ENCODE measurements around the gene KRTDAP. TPM values are rescaled to one million over a fixed set of nuclear protein-coding genes. Genes with fewer than 3 reads are reported as not detected.
"Not testable (repeated sequence)": the region's sequence is repeated elsewhere in the genome, so short reads cannot be mapped to it uniquely, and the experiment has no call there.

KRTDAP gene
- total RNA-seq, 1 donor from 2014 or later, result not detected

DNA sequence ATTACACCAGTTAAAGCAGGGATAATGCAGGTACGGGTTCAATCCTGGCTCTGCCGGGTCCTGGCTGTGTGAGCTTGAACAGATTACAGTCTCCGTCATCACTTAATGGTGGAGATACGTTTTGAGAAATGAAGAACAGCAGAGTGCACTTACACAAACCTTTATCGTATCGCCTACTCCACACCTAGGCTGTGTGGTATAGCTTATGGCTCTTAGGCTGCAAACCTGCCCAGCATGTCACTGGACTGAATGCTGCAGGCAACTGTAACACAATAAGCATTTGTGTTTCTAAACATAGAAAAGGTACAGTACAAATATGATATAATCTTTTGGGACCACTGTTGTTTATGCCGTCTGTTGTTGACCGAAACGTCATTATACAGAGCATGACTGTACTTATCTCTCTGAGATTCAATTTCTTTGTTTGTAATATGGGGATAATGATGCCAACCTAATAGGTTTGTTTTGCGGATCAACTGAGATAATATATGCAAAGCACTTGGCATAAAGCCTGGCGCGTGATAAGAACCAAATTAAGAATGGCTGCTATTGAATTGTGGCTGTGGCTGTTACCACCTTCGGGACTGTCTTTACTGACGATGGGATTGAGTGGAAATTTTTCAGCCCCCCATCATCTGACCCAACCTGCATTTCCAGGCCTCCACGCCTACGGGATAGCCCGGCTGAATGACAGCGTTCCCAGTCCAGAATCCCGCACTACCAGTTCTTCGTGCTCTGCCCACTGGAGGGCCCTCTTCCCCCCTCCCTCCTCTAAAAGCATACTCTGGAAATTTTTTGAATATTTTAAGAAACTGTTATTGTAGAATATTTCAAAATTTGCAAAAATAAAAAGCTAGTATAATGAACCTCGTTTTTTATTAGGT is 11.2 kb downstream of the KRTDAP start:
- H3K4me1 Mint-ChIP-seq (ENCODE audit: low read depth, unreplicated experiment), result no peaks in the 10 kb centered on the region
- H3K9me3 Mint-ChIP-seq (ENCODE audit: unreplicated experiment), result peaks cover 2% of the 10 kb centered on the region
- H3K36me3 Mint-ChIP-seq (ENCODE audit: unreplicated experiment), result no peaks in the 10 kb centered on the region
- no peak overlapping the region for H3K27ac Mint-ChIP-seq (ENCODE audit: unreplicated experiment)
- no peak for DNase-seq
- TF ChIP-seq, protein P1, sequence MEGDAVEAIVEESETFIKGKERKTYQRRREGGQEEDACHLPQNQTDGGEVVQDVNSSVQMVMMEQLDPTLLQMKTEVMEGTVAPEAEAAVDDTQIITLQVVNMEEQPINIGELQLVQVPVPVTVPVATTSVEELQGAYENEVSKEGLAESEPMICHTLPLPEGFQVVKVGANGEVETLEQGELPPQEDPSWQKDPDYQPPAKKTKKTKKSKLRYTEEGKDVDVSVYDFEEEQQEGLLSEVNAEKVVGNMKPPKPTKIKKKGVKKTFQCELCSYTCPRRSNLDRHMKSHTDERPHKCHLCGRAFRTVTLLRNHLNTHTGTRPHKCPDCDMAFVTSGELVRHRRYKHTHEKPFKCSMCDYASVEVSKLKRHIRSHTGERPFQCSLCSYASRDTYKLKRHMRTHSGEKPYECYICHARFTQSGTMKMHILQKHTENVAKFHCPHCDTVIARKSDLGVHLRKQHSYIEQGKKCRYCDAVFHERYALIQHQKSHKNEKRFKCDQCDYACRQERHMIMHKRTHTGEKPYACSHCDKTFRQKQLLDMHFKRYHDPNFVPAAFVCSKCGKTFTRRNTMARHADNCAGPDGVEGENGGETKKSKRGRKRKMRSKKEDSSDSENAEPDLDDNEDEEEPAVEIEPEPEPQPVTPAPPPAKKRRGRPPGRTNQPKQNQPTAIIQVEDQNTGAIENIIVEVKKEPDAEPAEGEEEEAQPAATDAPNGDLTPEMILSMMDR (IDR thresholded peaks at IDR 0.05; ENCODE audit: partially characterized antibody, unreplicated experiment), result no peak
- H3K27me3 Mint-ChIP-seq (ENCODE audit: unreplicated experiment), result peaks cover 2% of the 10 kb centered on the region
- no peak overlapping the region for H3K4me3 Mint-ChIP-seq (ENCODE audit: unreplicated experiment)

DNA sequence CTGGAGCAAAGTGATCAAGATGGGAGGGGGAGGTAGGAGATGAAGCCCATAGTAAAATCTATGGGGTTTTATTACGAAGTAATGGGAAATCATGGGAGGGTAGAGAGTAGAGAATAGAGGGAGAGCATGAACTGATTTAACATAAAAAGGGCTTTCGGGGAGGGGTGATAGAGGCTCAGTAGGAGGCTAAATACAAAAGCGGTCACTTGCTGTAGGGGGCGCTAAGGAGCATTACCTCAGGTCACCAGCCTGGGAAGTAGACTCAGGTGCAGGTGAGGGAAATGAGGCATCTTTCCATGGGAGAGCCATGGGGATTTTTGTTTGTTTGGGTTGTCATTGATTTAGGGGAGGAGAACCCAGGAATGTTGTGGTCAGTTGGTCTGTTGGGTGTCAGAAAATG is 14.1 kb downstream of the KRTDAP start:
- TF ChIP-seq, protein P1 (IDR thresholded peaks at IDR 0.05; ENCODE audit: partially characterized antibody, unreplicated experiment), result peak; percentile 23
- Mint-ChIP-seq H3K27ac (ENCODE audit: unreplicated experiment) (no peak overlapping the region), H3K27me3 (ENCODE audit: unreplicated experiment) (peaks cover 2% of the 10 kb centered on the region), H3K4me1 (ENCODE audit: low read depth, unreplicated experiment) (no peaks in the 10 kb centered on the region), H3K9me3 (ENCODE audit: unreplicated experiment) (peaks cover 3% of the 10 kb centered on the region), H3K36me3 (ENCODE audit: unreplicated experiment) (no peaks in the 10 kb centered on the region), H3K4me3 (ENCODE audit: unreplicated experiment) (no peak overlapping the region)
- DNase-seq, result no peak

DNA sequence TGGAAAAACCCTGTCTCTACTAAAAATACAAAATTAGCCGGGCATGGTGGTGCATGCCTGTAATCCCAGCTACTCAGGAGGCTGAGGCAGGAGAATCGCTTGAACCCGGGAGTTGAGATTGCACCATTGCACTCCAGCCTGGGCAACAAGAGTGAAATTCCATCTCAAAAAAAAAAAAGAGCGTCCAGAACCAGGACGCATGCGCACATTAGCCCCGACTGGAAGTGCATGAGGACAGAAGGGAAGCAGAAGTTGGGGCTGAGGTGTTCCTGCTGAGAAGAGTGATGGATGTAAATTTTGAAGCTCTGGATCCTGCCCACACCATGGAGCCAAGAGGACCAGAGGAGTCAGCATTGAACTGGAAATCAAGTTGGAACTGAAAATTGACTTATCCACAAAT is 15.7 kb downstream of the KRTDAP start:
- H3K4me3 Mint-ChIP-seq (ENCODE audit: unreplicated experiment); DNase-seq; H3K27me3 Mint-ChIP-seq (ENCODE audit: unreplicated experiment); H3K9me3 Mint-ChIP-seq (ENCODE audit: unreplicated experiment); H3K27ac Mint-ChIP-seq (ENCODE audit: unreplicated experiment); H3K36me3 Mint-ChIP-seq (ENCODE audit: unreplicated experiment); H3K4me1 Mint-ChIP-seq (ENCODE audit: low read depth, unreplicated experiment): not testable (repeated sequence)

DNA sequence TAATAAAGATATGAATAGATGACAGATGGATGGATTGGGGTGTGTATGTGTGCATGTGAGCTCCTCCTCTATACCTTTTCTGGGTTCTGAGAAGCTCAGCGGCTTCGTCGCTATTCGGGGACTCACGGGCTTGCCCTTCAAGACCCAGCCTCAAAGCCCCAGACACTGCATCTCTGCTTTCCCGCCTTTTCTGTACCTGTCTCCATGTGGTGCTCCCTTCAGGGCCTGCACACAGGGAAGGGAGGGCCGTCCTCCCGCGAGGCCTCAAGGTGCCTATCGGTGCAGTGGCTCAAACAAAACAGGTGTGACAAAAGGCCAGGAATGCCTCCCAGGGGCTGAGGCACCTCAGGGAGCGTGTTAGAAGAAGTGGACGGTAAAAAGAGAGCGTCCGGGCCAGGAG is 16.2 kb downstream of the KRTDAP start:
- H3K27ac Mint-ChIP-seq (ENCODE audit: unreplicated experiment), result no peak overlapping the region
- peaks cover 2% of the 10 kb centered on the region for H3K27me3 Mint-ChIP-seq (ENCODE audit: unreplicated experiment)
- peaks cover 3% of the 10 kb centered on the region for H3K9me3 Mint-ChIP-seq (ENCODE audit: unreplicated experiment)
- H3K36me3 Mint-ChIP-seq (ENCODE audit: unreplicated experiment), result no peaks in the 10 kb centered on the region
- no peak overlapping the region for H3K4me3 Mint-ChIP-seq (ENCODE audit: unreplicated experiment)
- DNase-seq, result no peak
- H3K4me1 Mint-ChIP-seq (ENCODE audit: low read depth, unreplicated experiment), result no peaks in the 10 kb centered on the region
- TF ChIP-seq, protein P1 (IDR thresholded peaks at IDR 0.05; ENCODE audit: partially characterized antibody, unreplicated experiment), result no peak

DNA sequence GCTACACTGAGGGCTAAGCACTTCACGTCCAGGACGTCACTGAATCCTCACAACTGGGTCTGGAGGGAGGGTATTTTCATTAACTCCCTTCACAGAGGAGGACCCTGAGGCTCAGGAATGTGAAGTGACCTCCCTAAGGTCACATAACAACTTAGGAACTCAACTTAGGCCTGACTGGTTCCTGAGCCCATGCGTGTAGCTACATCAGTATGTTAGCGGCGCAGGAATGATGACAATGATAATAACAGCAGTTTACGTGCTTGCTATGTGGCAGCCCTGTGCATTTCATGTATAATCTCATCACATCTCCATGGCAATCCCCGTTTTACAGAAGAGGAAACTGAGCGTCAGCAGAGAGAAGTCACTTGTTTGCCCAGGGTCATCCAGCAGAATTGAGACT is 18.3 kb downstream of the KRTDAP start:
- Mint-ChIP-seq H3K4me1 (ENCODE audit: low read depth, unreplicated experiment) (no peaks in the 10 kb centered on the region), H3K36me3 (ENCODE audit: unreplicated experiment) (no peaks in the 10 kb centered on the region), H3K4me3 (ENCODE audit: unreplicated experiment) (no peak overlapping the region), H3K27ac (ENCODE audit: unreplicated experiment) (no peak overlapping the region), H3K27me3 (ENCODE audit: unreplicated experiment) (peaks cover 2% of the 10 kb centered on the region), H3K9me3 (ENCODE audit: unreplicated experiment) (peaks cover 3% of the 10 kb centered on the region)
- TF ChIP-seq, protein P1 (IDR thresholded peaks at IDR 0.05; ENCODE audit: partially characterized antibody, unreplicated experiment), result no peak
- no peak for DNase-seq

DNA sequence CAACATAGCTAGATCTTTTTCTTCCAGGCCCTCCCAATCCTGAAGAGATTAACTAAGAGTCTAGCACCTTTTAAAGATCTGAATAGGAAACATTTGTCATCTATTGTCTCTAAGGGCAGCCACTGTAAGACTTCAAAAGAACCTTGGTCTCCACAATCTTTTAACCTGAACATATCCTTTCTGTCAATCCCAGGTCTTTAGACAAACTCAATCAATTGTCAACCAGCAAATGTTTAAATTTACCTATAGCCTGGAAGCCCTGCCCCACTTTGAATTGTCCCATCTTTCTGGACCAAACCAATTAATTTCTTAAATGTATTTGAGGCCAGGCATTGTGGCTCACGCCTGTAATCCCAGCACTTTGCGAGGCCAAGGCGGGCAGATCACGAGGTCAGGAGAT is 19.2 kb downstream of the KRTDAP start:
- H3K4me3 Mint-ChIP-seq (ENCODE audit: unreplicated experiment); H3K27ac Mint-ChIP-seq (ENCODE audit: unreplicated experiment); H3K9me3 Mint-ChIP-seq (ENCODE audit: unreplicated experiment); DNase-seq; H3K4me1 Mint-ChIP-seq (ENCODE audit: low read depth, unreplicated experiment); H3K27me3 Mint-ChIP-seq (ENCODE audit: unreplicated experiment); H3K36me3 Mint-ChIP-seq (ENCODE audit: unreplicated experiment): not testable (repeated sequence)
